Hepatocyte (in vitro differentiated cells): ENCODE measurements around the gene RDH16. TPM values are rescaled to one million over a fixed set of nuclear protein-coding genes. Genes with fewer than 3 reads are reported as not detected.

Experiments used
- DNase-seq: peaks from one replicate; pipeline ENCODE4 v3.0.0-alpha.2; 2016; ENCODE audit warnings: low spot score
- H2AFZ ChIP-seq: fragments of 200-600 bp; sonication (generic); 2 replicates; pipeline ENCODE4 v1.6.0; 2016; ENCODE audit warnings: antibody characterized with exemption, mild to moderate bottlenecking
- H3K27ac ChIP-seq: fragments of 200-600 bp; sonication (generic); 2 replicates; pipeline ENCODE4 v1.5.1; 2016; ENCODE audit warnings: mild to moderate bottlenecking
- H3K27me3 ChIP-seq: fragments of 200-600 bp; sonication (generic); 2 replicates; pipeline ENCODE4 v1.6.1; 2016
- H3K36me3 ChIP-seq: fragments of 200-600 bp; sonication (generic); replicated peaks from 2 replicates; pipeline ENCODE4 v1.5.1; 2016; ENCODE audit warnings: low read depth; ENCODE audit not compliant: insufficient read depth
- H3K4me1 ChIP-seq: fragments of 200-600 bp; sonication (generic); 2 replicates; pipeline ENCODE4 v1.5.1; 2016; ENCODE audit warnings: mild to moderate bottlenecking, moderate library complexity; ENCODE audit not compliant: insufficient read depth
- H3K4me2 ChIP-seq: fragments of 200-600 bp; sonication (generic); 2 replicates; pipeline ENCODE4 v1.6.0; 2016
- H3K4me3 ChIP-seq: fragments of 200-600 bp; sonication (generic); 2 replicates; pipeline ENCODE4 v1.5.1; 2016; ENCODE audit warnings: mild to moderate bottlenecking
- H3K79me2 ChIP-seq: fragments of 200-600 bp; sonication (generic); 2 replicates; pipeline ENCODE4 v1.6.0; 2017; ENCODE audit warnings: mild to moderate bottlenecking
- H3K9me2 ChIP-seq: fragments of 200-600 bp; sonication (generic); replicated peaks from 2 replicates; pipeline ENCODE4 v1.6.0; 2017; ENCODE audit warnings: mild to moderate bottlenecking; ENCODE audit not compliant: insufficient read depth
- H3K9me3 ChIP-seq: fragments of 200-600 bp; sonication (generic); 2 replicates; pipeline ENCODE4 v1.5.1; 2016; ENCODE audit warnings: low read depth, mild to moderate bottlenecking
- H4K20me1 ChIP-seq: fragments of 200-600 bp; sonication (generic); 2 replicates; pipeline ENCODE4 v1.6.0; 2016; ENCODE audit warnings: mild to moderate bottlenecking; ENCODE audit not compliant: insufficient read depth, poor library complexity, severe bottlenecking
- EZH2 ChIP-seq: fragments of 200-600 bp; sonication (generic); IDR thresholded peaks from 2 replicates; pipeline ENCODE4 v1.6.1; 2016; ENCODE audit warnings: antibody characterized with exemption, mild to moderate bottlenecking, borderline replicate concordance
- EZH2phosphoT487 ChIP-seq: fragments of 200-600 bp; sonication (generic); IDR thresholded peaks from one replicate; pipeline ENCODE4 v1.6.1; 2018; ENCODE audit warnings: antibody characterized with exemption, mild to moderate bottlenecking, low read depth, moderate library complexity; ENCODE audit not compliant: unreplicated experiment, severe bottlenecking
- WGBS: methylation state at CpG from one replicate; pipeline ENCODE4 v1.1.6; 2016; ENCODE audit warnings: low lambda C conversion rate; ENCODE audit errors: missing lambda C conversion rate; 5-methylcytosine and 5-hydroxymethylcytosine counted together
- polyA plus RNA-seq: library from polyadenylated mRNA; unstranded; fragments of >200 nt; fragmentation: Nextera tagmentation; extraction: Ambion mirVana; gene quantifications from 2 replicates; pipeline ENCODE4 v1.2.1, GENCODE V29; 2016
- total RNA-seq: library from RNA; depleted of rRNA; stranded (reverse); fragments of >200 nt; gene quantifications from 2 replicates; pipeline ENCODE4 v1.2.3, GENCODE V29; 2014
- TF ChIP-seq, protein P1 (sequence below): fragments of 200-600 bp; sonication (generic); IDR thresholded peaks from 2 replicates; pipeline ENCODE4 v1.5.1; 2016; ENCODE audit warnings: antibody characterized with exemption, mild to moderate bottlenecking; ENCODE audit not compliant: poor library complexity

Gene RDH16
- total and polyA plus RNA-seq, 2 experiments from 2014 or later, result 0.64 to 1.7 TPM

- H2AFZ ChIP-seq, result no peak overlapping the region
- TF ChIP-seq, protein P1, sequence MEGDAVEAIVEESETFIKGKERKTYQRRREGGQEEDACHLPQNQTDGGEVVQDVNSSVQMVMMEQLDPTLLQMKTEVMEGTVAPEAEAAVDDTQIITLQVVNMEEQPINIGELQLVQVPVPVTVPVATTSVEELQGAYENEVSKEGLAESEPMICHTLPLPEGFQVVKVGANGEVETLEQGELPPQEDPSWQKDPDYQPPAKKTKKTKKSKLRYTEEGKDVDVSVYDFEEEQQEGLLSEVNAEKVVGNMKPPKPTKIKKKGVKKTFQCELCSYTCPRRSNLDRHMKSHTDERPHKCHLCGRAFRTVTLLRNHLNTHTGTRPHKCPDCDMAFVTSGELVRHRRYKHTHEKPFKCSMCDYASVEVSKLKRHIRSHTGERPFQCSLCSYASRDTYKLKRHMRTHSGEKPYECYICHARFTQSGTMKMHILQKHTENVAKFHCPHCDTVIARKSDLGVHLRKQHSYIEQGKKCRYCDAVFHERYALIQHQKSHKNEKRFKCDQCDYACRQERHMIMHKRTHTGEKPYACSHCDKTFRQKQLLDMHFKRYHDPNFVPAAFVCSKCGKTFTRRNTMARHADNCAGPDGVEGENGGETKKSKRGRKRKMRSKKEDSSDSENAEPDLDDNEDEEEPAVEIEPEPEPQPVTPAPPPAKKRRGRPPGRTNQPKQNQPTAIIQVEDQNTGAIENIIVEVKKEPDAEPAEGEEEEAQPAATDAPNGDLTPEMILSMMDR, result no peak
- TF ChIP-seq EZH2phosphoT487 (no peak), EZH2 (no peak)
- no peak overlapping the region for H3K4me3 ChIP-seq
- 90% methylated on average over 6 of the region's 6 CpGs for WGBS
- no peaks in the 10 kb centered on the region for H3K27me3 ChIP-seq
- H3K9me3 ChIP-seq, result no peaks in the 10 kb centered on the region
- peaks cover 4% of the 10 kb centered on the region for H3K36me3 ChIP-seq
- no peak for DNase-seq
- no peaks in the 10 kb centered on the region for H3K9me2 ChIP-seq
- H3K79me2 ChIP-seq, result peaks cover 55% of the 10 kb centered on the region
- H3K4me2 ChIP-seq, result peak overlapping the region; percentile 96
- peaks cover 22% of the 10 kb centered on the region for H4K20me1 ChIP-seq
- peaks cover 24% of the 10 kb centered on the region for H3K4me1 ChIP-seq
- H3K27ac ChIP-seq, result no peak overlapping the region
These were observed 47.2 kb upstream of the RDH16 start for GRCh38 chr12:57004651-57005050.

GRCh38 chr12:57003395-57003794, 46.0 kb upstream of the RDH16 start:
- H3K27me3 ChIP-seq, result no peaks in the 10 kb centered on the region
- H3K4me1 ChIP-seq, result peaks cover 19% of the 10 kb centered on the region
- DNase-seq, result no peak
- no peaks in the 10 kb centered on the region for H3K9me2 ChIP-seq
- no peaks in the 10 kb centered on the region for H3K9me3 ChIP-seq
- H3K79me2 ChIP-seq, result peaks cover 60% of the 10 kb centered on the region
- H3K36me3 ChIP-seq, result peaks cover 4% of the 10 kb centered on the region
- no peak overlapping the region for H3K4me3 ChIP-seq
- WGBS, result 96% methylated on average over 13 of the region's 13 CpGs
- no peak overlapping the region for H3K4me2 ChIP-seq
- no peak overlapping the region for H2AFZ ChIP-seq
- TF ChIP-seq, protein P1, result no peak
- TF ChIP-seq EZH2phosphoT487 (no peak), EZH2 (no peak)
- no peak overlapping the region for H3K27ac ChIP-seq
- H4K20me1 ChIP-seq, result peaks cover 30% of the 10 kb centered on the region

GRCh38 chr12:57001448-57001906, 44.1 kb upstream of the RDH16 start:
- 37% methylated on average over 13 of the region's 13 CpGs for WGBS
- no peaks in the 10 kb centered on the region for H3K9me2 ChIP-seq
- no peak overlapping the region for H3K27ac ChIP-seq
- no peaks in the 10 kb centered on the region for H3K9me3 ChIP-seq
- peak overlapping the region; percentile 54 for H3K4me2 ChIP-seq
- TF ChIP-seq EZH2, result no peak
- TF ChIP-seq EZH2phosphoT487, result no peak
- TF ChIP-seq, protein P1, result peak; percentile 77
- H3K4me1 ChIP-seq, result peaks cover 14% of the 10 kb centered on the region
- no peaks in the 10 kb centered on the region for H3K27me3 ChIP-seq
- peaks cover 30% of the 10 kb centered on the region for H4K20me1 ChIP-seq
- DNase-seq, result peak; percentile 87
- no peak overlapping the region for H3K4me3 ChIP-seq
- H3K79me2 ChIP-seq, result peaks cover 60% of the 10 kb centered on the region
- H2AFZ ChIP-seq, result no peak overlapping the region
- H3K36me3 ChIP-seq, result peaks cover 4% of the 10 kb centered on the region

- peaks cover 30% of the 10 kb centered on the region for H4K20me1 ChIP-seq
- no peak overlapping the region for H3K27ac ChIP-seq
- TF ChIP-seq, protein P1, result no peak
- no peak overlapping the region for H3K4me3 ChIP-seq
- H3K79me2 ChIP-seq, result peaks cover 54% of the 10 kb centered on the region
- H3K36me3 ChIP-seq, result peaks cover 4% of the 10 kb centered on the region
- 57% methylated on average over 1 of the region's 1 CpG for WGBS
- no peaks in the 10 kb centered on the region for H3K9me3 ChIP-seq
- H3K4me2 ChIP-seq, result no peak overlapping the region
- H3K4me1 ChIP-seq, result peaks cover 13% of the 10 kb centered on the region
- no peak for DNase-seq
- H2AFZ ChIP-seq, result no peak overlapping the region
- H3K9me2 ChIP-seq, result no peaks in the 10 kb centered on the region
- H3K27me3 ChIP-seq, result no peaks in the 10 kb centered on the region
These were observed 43.0 kb upstream of the RDH16 start for GRCh38 chr12:57000393-57000792.
